HepG2 (cell line): Measurements from ENCODE around the gene AP1M1. TPM values are rescaled to one million over a fixed set of nuclear protein-coding genes. Genes with fewer than 3 reads are reported as not detected.

Experiments used
- ARID2 ChIP-seq: sonication (generic); formaldehyde crosslinking; IDR thresholded peaks from 2 replicates; pipeline ENCODE4 v1.8.1; 2022; ENCODE audit warnings: mild to moderate bottlenecking, missing genetic modification reagents, borderline replicate concordance
- IRF2 ChIP-seq: IDR thresholded peaks from 2 replicates; pipeline ENCODE4 v1.6.1; 2018; ENCODE audit warnings: missing genetic modification reagents, missing compliant biosample characterization
- KDM2A ChIP-seq: sonication (generic); formaldehyde crosslinking; IDR thresholded peaks from 2 replicates; pipeline ENCODE4 v1.4.0; 2020; ENCODE audit warnings: low read depth, missing genetic modification reagents, borderline replicate concordance
- KDM5A ChIP-seq: fragments of 200-600 bp; sonication (generic); IDR thresholded peaks from 2 replicates; pipeline ENCODE4 v1.7.0; 2018; ENCODE audit warnings: antibody characterized with exemption, mild to moderate bottlenecking, low read length, borderline replicate concordance
- KLF6 ChIP-seq: IDR thresholded peaks from 2 replicates; pipeline ENCODE4 v1.8.0; 2016; ENCODE audit warnings: missing biosample characterization, missing genetic modification reagents
- PHF20 ChIP-seq: sonication (generic); formaldehyde crosslinking; IDR thresholded peaks from 2 replicates; pipeline ENCODE4 v1.5.0; 2020; ENCODE audit warnings: mild to moderate bottlenecking, missing genetic modification reagents
- PPARG ChIP-seq: conservative IDR thresholded peaks from 2 replicates; pipeline ENCODE4 v1.6.1; 2016; ENCODE audit warnings: missing biosample characterization, missing genetic modification reagents
- RORA ChIP-seq: sonication (generic); formaldehyde crosslinking; IDR thresholded peaks from 2 replicates; pipeline ENCODE4 v1.5.0; 2020; ENCODE audit warnings: mild to moderate bottlenecking, missing genetic modification reagents, moderate library complexity
- SP5 ChIP-seq: IDR thresholded peaks from 2 replicates; pipeline ENCODE4 v1.6.1; 2016; ENCODE audit warnings: low read depth, borderline replicate concordance
- TAF1 ChIP-seq: sonication (generic); formaldehyde crosslinking; IDR thresholded peaks from 2 replicates; pipeline ENCODE4 v1.4.0; 2020; ENCODE audit warnings: missing genetic modification reagents
- TBL1XR1 ChIP-seq: fragments of 150-350 bp; IDR thresholded peaks from 2 replicates; pipeline ENCODE4 v1.6.1; 2014; ENCODE audit warnings: borderline replicate concordance, low read length; ENCODE audit not compliant: partially characterized antibody
- TEAD3 ChIP-seq: optimal IDR thresholded peaks from 2 replicates; pipeline ENCODE3; 2016; ENCODE audit warnings: borderline replicate concordance
- YEATS2 ChIP-seq: sonication (generic); formaldehyde crosslinking; IDR thresholded peaks from 2 replicates; pipeline ENCODE4 v1.4.0; 2020; ENCODE audit warnings: missing genetic modification reagents, borderline replicate concordance
- ZBTB1 ChIP-seq: sonication (generic); formaldehyde crosslinking; IDR thresholded peaks from 2 replicates; pipeline ENCODE4 v1.4.0; 2020; ENCODE audit warnings: missing genetic modification reagents, borderline replicate concordance
- ZEB1 ChIP-seq: IDR thresholded peaks from 2 replicates; pipeline ENCODE4 v1.6.1; 2012; ENCODE audit warnings: mild to moderate bottlenecking, low read depth, inconsistent platforms; ENCODE audit not compliant: insufficient replicate concordance
- ZNF230 ChIP-seq: sonication (generic); formaldehyde crosslinking; IDR thresholded peaks from 2 replicates; pipeline ENCODE4 v1.4.0; 2020; ENCODE audit warnings: mild to moderate bottlenecking, missing genetic modification reagents
- ZNF235 ChIP-seq: sonication (generic); formaldehyde crosslinking; IDR thresholded peaks from 2 replicates; pipeline ENCODE4 v1.8.1; 2023; ENCODE audit warnings: mild to moderate bottlenecking, missing genetic modification reagents, borderline replicate concordance
- ZNF317 ChIP-seq: sonication (generic); formaldehyde crosslinking; IDR thresholded peaks from 2 replicates; pipeline ENCODE4 v1.5.0; 2020; ENCODE audit warnings: mild to moderate bottlenecking, missing genetic modification reagents
- ZNF530 ChIP-seq: sonication (generic); formaldehyde crosslinking; IDR thresholded peaks from 2 replicates; pipeline ENCODE4 v1.5.0; 2020; ENCODE audit warnings: low read depth, mild to moderate bottlenecking, missing genetic modification reagents
- ZNF549 ChIP-seq: sonication (generic); formaldehyde crosslinking; IDR thresholded peaks from 2 replicates; pipeline ENCODE4 v1.5.0; 2020; ENCODE audit warnings: missing genetic modification reagents
- polyA plus RNA-seq, 8 experiments: library from polyadenylated mRNA; depleted of rRNA in 3 of 8; stranded (reverse) in 7 of 8; unstranded in 1 of 8; fragments of >200 nt; fragmentation: Illumina TruSeq in 4 of 8; extraction: Trizol in 4 of 8; gene quantifications; 2 replicates each; pipeline versions ENCODE4 v1.2.1 to v1.2.3, GENCODE V29; 2011 to 2016; ENCODE audit warnings: low read depth in 4 of 8, missing spikeins in 1 of 8, mixed read lengths in 1 of 8; ENCODE audit not compliant: insufficient read depth in 1 of 8
- total RNA-seq, 5 experiments: library from RNA; depleted of rRNA; stranded (reverse); fragments of >200 nt; fragmentation: Illumina TruSeq; extraction: Trizol; gene quantifications; 2 replicates each; pipeline ENCODE4 v1.2.3, GENCODE V29; 2016; ENCODE audit warnings: low read depth in 1 of 5
- TF ChIP-seq, protein P1 (sequence below): sonication (generic); formaldehyde crosslinking; IDR thresholded peaks from 2 replicates; pipeline ENCODE4 v1.4.0; 2020; ENCODE audit warnings: missing genetic modification reagents, mild to moderate bottlenecking, borderline replicate concordance
- TF ChIP-seq, protein P2 (sequence below): IDR thresholded peaks from 2 replicates; pipeline ENCODE4 v1.6.1; 2018; ENCODE audit warnings: missing genetic modification reagents
- TF ChIP-seq, protein P3 (sequence below): sonication (generic); formaldehyde crosslinking; IDR thresholded peaks from 2 replicates; pipeline ENCODE4 v1.5.0; 2020; ENCODE audit warnings: mild to moderate bottlenecking, low read depth, missing genetic modification reagents, borderline replicate concordance

Gene AP1M1
- total and polyA plus RNA-seq, 2 of the 13 experiments (the other 11 are each of a cell fraction or from before 2014, with no cell fraction given), result 34.4 to 46.1 TPM

DNA sequence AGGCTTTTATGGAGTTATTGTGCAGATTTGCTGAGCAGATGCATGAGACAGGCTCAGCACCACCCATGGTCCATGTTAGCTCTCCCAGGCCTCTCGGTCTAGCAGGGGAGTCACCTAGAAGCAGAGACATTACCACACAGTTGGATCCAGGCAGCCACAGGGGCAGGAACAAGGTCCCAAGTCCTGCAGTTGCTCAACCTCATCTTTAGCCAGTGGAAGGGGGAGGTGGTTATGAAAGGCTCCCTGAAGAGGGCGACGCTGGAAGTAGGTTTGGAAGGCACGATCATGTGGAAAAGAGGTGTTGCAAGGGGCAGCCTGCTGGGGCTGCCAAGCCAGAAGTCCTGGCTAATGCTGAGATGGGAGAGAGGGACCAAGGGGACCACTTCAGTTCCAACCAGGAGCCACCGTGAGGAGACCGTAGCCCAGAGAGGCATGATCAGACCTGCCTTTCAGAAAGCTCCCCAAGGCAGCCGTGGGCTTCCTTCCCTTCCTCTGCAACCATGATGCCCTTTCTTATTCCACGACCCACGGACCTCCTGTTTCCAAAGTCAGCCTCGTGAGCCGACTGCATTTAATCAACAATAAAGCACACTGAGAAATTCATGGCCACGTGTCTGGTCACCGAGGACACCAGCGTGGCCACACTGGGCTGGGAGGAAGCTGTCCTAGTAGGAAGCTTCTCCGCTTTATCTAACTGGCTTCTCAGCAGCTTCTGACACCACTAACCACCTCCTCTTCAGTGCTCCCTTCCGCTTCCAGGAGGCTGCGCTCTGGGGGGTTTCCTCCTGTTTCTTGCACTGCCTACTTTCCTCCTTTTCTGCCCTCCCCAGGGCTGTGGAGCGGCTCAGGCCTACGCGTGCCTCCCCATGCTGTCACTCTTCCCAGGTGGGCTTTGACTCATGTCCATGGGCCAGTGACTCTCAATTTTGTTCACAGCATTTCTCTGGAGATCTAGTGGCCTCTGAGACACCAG is 2.6 kb downstream of the AP1M1 start (continued):
- TF ChIP-seq SP5 (CRISPR knock-in tag) (peak; percentile 50; the same call in 1 of the 2 replicates), TAF1 (CRISPR knock-in tag) (no peak), TEAD3 (peak; percentile 74), IRF2 (CRISPR knock-in tag) (peak; percentile 88), ZEB1 (peak; percentile 34), RORA (CRISPR knock-in tag) (no peak), KLF6 (CRISPR knock-in tag) (no peak), ZNF530 (no peak), KDM5A (no peak), ZNF549 (no peak), KDM2A (CRISPR knock-in tag) (peak; percentile 43), ZNF317 (0 out of 2 replicates have a peak, but pooled peaks have one; percentile 38), ZNF235 (CRISPR knock-in tag) (no peak), ARID2 (no peak), PHF20 (CRISPR knock-in tag) (peak; percentile 62), TBL1XR1 (peak; percentile 78), ZNF230 (CRISPR knock-in tag) (no peak), ZBTB1 (CRISPR knock-in tag) (no peak), YEATS2 (CRISPR knock-in tag) (no peak; the same call in 1 of the 2 replicates), PPARG (no peak)
- TF ChIP-seq, protein P1, sequence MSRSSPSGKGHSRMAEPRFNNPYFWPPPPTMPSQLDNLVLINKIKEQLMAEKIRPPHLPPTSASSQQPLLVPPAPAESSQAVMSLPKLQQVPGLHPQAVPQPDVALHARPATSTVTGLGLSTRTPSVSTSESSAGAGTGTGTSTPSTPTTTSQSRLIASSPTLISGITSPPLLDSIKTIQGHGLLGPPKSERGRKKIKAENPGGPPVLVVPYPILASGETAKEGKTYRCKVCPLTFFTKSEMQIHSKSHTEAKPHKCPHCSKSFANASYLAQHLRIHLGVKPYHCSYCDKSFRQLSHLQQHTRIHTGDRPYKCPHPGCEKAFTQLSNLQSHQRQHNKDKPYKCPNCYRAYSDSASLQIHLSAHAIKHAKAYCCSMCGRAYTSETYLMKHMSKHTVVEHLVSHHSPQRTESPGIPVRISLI, result peak; percentile 16; the same call in 1 of the 2 replicates
- TF ChIP-seq, protein P2, sequence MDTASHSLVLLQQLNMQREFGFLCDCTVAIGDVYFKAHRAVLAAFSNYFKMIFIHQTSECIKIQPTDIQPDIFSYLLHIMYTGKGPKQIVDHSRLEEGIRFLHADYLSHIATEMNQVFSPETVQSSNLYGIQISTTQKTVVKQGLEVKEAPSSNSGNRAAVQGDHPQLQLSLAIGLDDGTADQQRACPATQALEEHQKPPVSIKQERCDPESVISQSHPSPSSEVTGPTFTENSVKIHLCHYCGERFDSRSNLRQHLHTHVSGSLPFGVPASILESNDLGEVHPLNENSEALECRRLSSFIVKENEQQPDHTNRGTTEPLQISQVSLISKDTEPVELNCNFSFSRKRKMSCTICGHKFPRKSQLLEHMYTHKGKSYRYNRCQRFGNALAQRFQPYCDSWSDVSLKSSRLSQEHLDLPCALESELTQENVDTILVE, result 0 out of 2 replicates have a peak, but pooled peaks have one; percentile 67
- TF ChIP-seq, protein P3, sequence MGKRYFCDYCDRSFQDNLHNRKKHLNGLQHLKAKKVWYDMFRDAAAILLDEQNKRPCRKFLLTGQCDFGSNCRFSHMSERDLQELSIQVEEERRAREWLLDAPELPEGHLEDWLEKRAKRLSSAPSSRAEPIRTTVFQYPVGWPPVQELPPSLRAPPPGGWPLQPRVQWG (CRISPR knock-in tag), result no peak
